Transverse colon (tissue), 4 donors: ENCODE data around the gene RAI1.

Experiments used
- CTCF ChIP-seq, 5 experiments: fragments of 200-600 bp in 3 of 5; fragments of 450-650 bp in 2 of 5; sonication (generic) in 3 of 5; IDR thresholded peaks; 1 replicate in 2 of 5; 2 replicates in 3 of 5; pipeline ENCODE4 v1.5.1; 2016 to 2017; ENCODE audit warnings: antibody characterized with exemption in 5 of 5, inconsistent platforms in 3 of 5, mild to moderate bottlenecking in 2 of 5, moderate library complexity in 1 of 5
- EP300 ChIP-seq: sonication (generic); formaldehyde crosslinking; IDR thresholded peaks from one replicate; pipeline ENCODE4 v1.6.1; 2017; ENCODE audit warnings: antibody characterized with exemption, low read depth
- POLR2A ChIP-seq: fragments of 450-650 bp; IDR thresholded peaks from one replicate; pipeline ENCODE4 v1.6.1; 2016; ENCODE audit warnings: antibody characterized with exemption, mild to moderate bottlenecking, moderate library complexity
- POLR2AphosphoS5 ChIP-seq, 3 donors: sonication (generic); formaldehyde crosslinking; IDR thresholded peaks; one replicate each; pipeline ENCODE4 v1.6.1; 2016; ENCODE audit warnings: antibody characterized with exemption in 3 of 3

DNA sequence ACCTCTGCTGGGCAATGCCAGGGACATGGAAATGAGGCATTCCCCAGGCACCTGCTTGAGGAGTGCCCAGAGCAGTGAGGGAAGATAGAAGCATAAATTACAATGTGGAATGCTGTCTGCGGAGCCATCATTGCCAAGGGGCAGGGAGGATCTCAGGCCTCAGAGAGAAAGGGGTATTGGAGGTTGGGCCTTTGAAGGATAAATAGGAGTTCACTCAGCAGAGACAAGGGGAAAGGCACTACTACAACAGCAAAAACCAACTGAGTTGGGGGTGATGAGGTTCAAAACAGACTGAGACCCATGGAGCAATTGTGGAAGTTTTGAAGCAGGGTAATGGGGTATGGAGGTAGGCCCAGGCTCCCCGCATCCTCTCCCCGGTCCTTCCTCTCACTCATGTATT is 122.7 kb downstream of the RAI1 start:
- TF ChIP-seq CTCF (IDR thresholded peaks at IDR 0.05) (no peak), EP300 (no peak), POLR2A (no peak), POLR2AphosphoS5 (IDR thresholded peaks at IDR 0.05) (no peak)
